ENCODE measurements around the gene PTRH2.

PTRH2 gene

GRCh38 chr17:59722623-59723022, 15.4 kb upstream of the PTRH2 start:
- DNase-seq (ENCODE audit: extremely low read depth in 1 of 2, low read depth in 1 of 2), result no peak

GRCh38 chr17:59719526-59719925, 12.3 kb upstream of the PTRH2 start:
- no peak for DNase-seq (ENCODE audit: extremely low read depth in 1 of 2, low read depth in 1 of 2)

- no peak for DNase-seq (ENCODE audit: extremely low read depth in 1 of 2, low read depth in 1 of 2)
Measured at GRCh38 chr17:59716427-59716826, 9.2 kb upstream of the PTRH2 start.

GRCh38 chr17:59714255-59714654, 7.0 kb upstream of the PTRH2 start:
- DNase-seq (ENCODE audit: extremely low read depth in 1 of 2, low read depth in 1 of 2), result no peak

GRCh38 chr17:59712862-59713261, 5.6 kb upstream of the PTRH2 start:
- no peak for DNase-seq (ENCODE audit: extremely low read depth in 1 of 2, low read depth in 1 of 2)

GRCh38 chr17:59711936-59712335, 4.7 kb upstream of the PTRH2 start:
- no peak for DNase-seq (ENCODE audit: extremely low read depth in 1 of 2, low read depth in 1 of 2)

- DNase-seq (ENCODE audit: extremely low read depth in 1 of 2, low read depth in 1 of 2), result no peak
Measured at GRCh38 chr17:59707971-59708430, 771 bp upstream of the PTRH2 start.

- no peak for DNase-seq (ENCODE audit: extremely low read depth in 1 of 2, low read depth in 1 of 2)
Measured at GRCh38 chr17:59702304-59702703, 4.9 kb downstream of the PTRH2 start.

- no peak for DNase-seq (ENCODE audit: extremely low read depth in 1 of 2, low read depth in 1 of 2)
Measured at GRCh38 chr17:59699786-59700185, 7.4 kb downstream of the PTRH2 start.

- no peak for DNase-seq (ENCODE audit: extremely low read depth in 1 of 2, low read depth in 1 of 2)
Measured at GRCh38 chr17:59699218-59699617, 8.0 kb downstream of the PTRH2 start.

- DNase-seq (ENCODE audit: extremely low read depth in 1 of 2, low read depth in 1 of 2), result no peak
Measured at GRCh38 chr17:59698143-59698542, 9.1 kb downstream of the PTRH2 start.

GRCh38 chr17:59696682-59697277, 10.4 kb downstream of the PTRH2 start:
- DNase-seq (ENCODE audit: extremely low read depth in 1 of 2, low read depth in 1 of 2), result no peak

GRCh38 chr17:59695945-59696681, 11.1 kb downstream of the PTRH2 start:
- DNase-seq (ENCODE audit: extremely low read depth in 1 of 2, low read depth in 1 of 2), result no peak

GRCh38 chr17:59694344-59694743, 12.9 kb downstream of the PTRH2 start:
- no peak for DNase-seq (ENCODE audit: extremely low read depth in 1 of 2, low read depth in 1 of 2)

GRCh38 chr17:59693582-59693981, 13.6 kb downstream of the PTRH2 start:
- no peak for DNase-seq (ENCODE audit: extremely low read depth in 1 of 2, low read depth in 1 of 2)

GRCh38 chr17:59688496-59688895, 18.7 kb downstream of the PTRH2 start:
- no peak for DNase-seq (ENCODE audit: extremely low read depth in 1 of 2, low read depth in 1 of 2)

GRCh38 chr17:59688008-59688407, 19.2 kb downstream of the PTRH2 start:
- no peak for DNase-seq (ENCODE audit: extremely low read depth in 1 of 2, low read depth in 1 of 2)

GRCh38 chr17:59684967-59685366, 22.3 kb downstream of the PTRH2 start:
- DNase-seq (ENCODE audit: extremely low read depth in 1 of 2, low read depth in 1 of 2), result no peak

GRCh38 chr17:59683283-59683682, 23.9 kb downstream of the PTRH2 start:
- no peak for DNase-seq (ENCODE audit: extremely low read depth in 1 of 2, low read depth in 1 of 2)

- no peak for DNase-seq (ENCODE audit: extremely low read depth in 1 of 2, low read depth in 1 of 2)
Measured at GRCh38 chr17:59680314-59680713, 26.9 kb downstream of the PTRH2 start.

- DNase-seq (ENCODE audit: extremely low read depth in 1 of 2, low read depth in 1 of 2), result no peak
Measured at GRCh38 chr17:59678918-59679317, 28.3 kb downstream of the PTRH2 start.

GRCh38 chr17:59676716-59677115, 30.5 kb downstream of the PTRH2 start:
- DNase-seq (ENCODE audit: extremely low read depth in 1 of 2, low read depth in 1 of 2), result no peak

- DNase-seq (ENCODE audit: extremely low read depth in 1 of 2, low read depth in 1 of 2), result no peak
Measured at GRCh38 chr17:59675231-59675630, 32.0 kb downstream of the PTRH2 start.
